Neural progenitor cell (in vitro differentiated cells): ENCODE results near the gene PPP4R1. TPM values are rescaled to one million over a fixed set of nuclear protein-coding genes. Genes with fewer than 3 reads are reported as not detected.

Experiments used
- DNase-seq: peaks from one replicate; pipeline ENCODE4 v3.0.0-alpha.2; 2016; ENCODE audit warnings: low spot score
- H2AFZ ChIP-seq: fragments of 200-600 bp; sonication (generic); replicated peaks from 2 replicates; pipeline ENCODE4 v1.6.1; 2016; ENCODE audit warnings: antibody characterized with exemption
- H3F3A ChIP-seq: fragments of 200-600 bp; sonication (generic); 2 replicates; pipeline ENCODE4 v1.6.1; 2016; ENCODE audit warnings: antibody characterized with exemption, low read depth
- H3K27ac ChIP-seq: fragments of 200-600 bp; sonication (generic); 2 replicates; pipeline ENCODE4 v1.5.1; 2016; ENCODE audit warnings: mild to moderate bottlenecking
- H3K27me3 ChIP-seq: fragments of 200-600 bp; sonication (generic); 2 replicates; pipeline ENCODE4 v1.6.1; 2016; ENCODE audit warnings: mild to moderate bottlenecking, moderate library complexity
- H3K36me3 ChIP-seq: fragments of 200-600 bp; sonication (generic); 2 replicates; pipeline ENCODE4 v1.5.1; 2016
- H3K4me1 ChIP-seq: fragments of 200-600 bp; sonication (generic); 2 replicates; pipeline ENCODE4 v1.6.1; 2016; ENCODE audit warnings: mixed run types
- H3K4me2 ChIP-seq: fragments of 200-600 bp; sonication (generic); 2 replicates; pipeline ENCODE4 v1.6.1; 2016
- H3K4me3 ChIP-seq: fragments of 200-600 bp; sonication (generic); 2 replicates; pipeline ENCODE4 v1.5.1; 2016
- H3K79me2 ChIP-seq: fragments of 200-600 bp; sonication (generic); 2 replicates; pipeline ENCODE4 v1.6.1; 2016; ENCODE audit warnings: low read depth
- H3K9ac ChIP-seq: fragments of 200-600 bp; sonication (generic); 2 replicates; pipeline ENCODE4 v1.6.1; 2016
- H3K9me3 ChIP-seq: fragments of 200-600 bp; sonication (generic); 2 replicates; pipeline ENCODE4 v1.5.1; 2016; ENCODE audit warnings: low read depth
- H4K20me1 ChIP-seq: fragments of 200-600 bp; sonication (generic); 2 replicates; pipeline ENCODE4 v1.6.1; 2016; ENCODE audit warnings: low read depth
- H3K27ac Mint-ChIP-seq: 3 replicates; pipeline ENCODE4 v1.8.0; 2021; ENCODE audit warnings: mixed read lengths
- H3K27me3 Mint-ChIP-seq: 2 replicates; pipeline ENCODE4 v1.8.0; 2022; ENCODE audit warnings: low read depth, mild to moderate bottlenecking, inconsistent platforms, moderate library complexity, mixed read lengths; ENCODE audit not compliant: insufficient read depth
- H3K36me3 Mint-ChIP-seq: 3 replicates; pipeline ENCODE4 v1.8.0; 2021; ENCODE audit warnings: mixed read lengths
- H3K4me1 Mint-ChIP-seq: 3 replicates; pipeline ENCODE4 v1.8.0; 2021; ENCODE audit warnings: mixed read lengths
- H3K4me3 Mint-ChIP-seq: 3 replicates; pipeline ENCODE4 v1.8.0; 2021; ENCODE audit warnings: mild to moderate bottlenecking, moderate library complexity, mixed read lengths
- H3K9me3 Mint-ChIP-seq: 3 replicates; pipeline ENCODE4 v1.8.0; 2020; ENCODE audit warnings: mixed read lengths
- EZH2 ChIP-seq: fragments of 200-600 bp; sonication (generic); IDR thresholded peaks from 2 replicates; pipeline ENCODE4 v1.6.1; 2017; ENCODE audit warnings: antibody characterized with exemption, mild to moderate bottlenecking, moderate library complexity
- EZH2phosphoT487 ChIP-seq: fragments of 200-600 bp; sonication (generic); IDR thresholded peaks from 2 replicates; pipeline ENCODE4 v1.6.1; 2017; ENCODE audit warnings: antibody characterized with exemption
- total RNA-seq: library from RNA; depleted of rRNA; stranded (reverse); fragments of >200 nt; gene quantifications from 2 replicates; pipeline ENCODE4 v1.2.3, GENCODE V29; 2015; ENCODE audit warnings: low replicate concordance
- TF ChIP-seq, protein P1 (sequence below): fragments of 200-600 bp; sonication (generic); IDR thresholded peaks from 2 replicates; pipeline ENCODE4 v1.5.1; 2017; ENCODE audit warnings: antibody characterized with exemption, mild to moderate bottlenecking

The PPP4R1 gene
- total RNA-seq, 1 donor from 2014 or later, result 102 TPM

DNA sequence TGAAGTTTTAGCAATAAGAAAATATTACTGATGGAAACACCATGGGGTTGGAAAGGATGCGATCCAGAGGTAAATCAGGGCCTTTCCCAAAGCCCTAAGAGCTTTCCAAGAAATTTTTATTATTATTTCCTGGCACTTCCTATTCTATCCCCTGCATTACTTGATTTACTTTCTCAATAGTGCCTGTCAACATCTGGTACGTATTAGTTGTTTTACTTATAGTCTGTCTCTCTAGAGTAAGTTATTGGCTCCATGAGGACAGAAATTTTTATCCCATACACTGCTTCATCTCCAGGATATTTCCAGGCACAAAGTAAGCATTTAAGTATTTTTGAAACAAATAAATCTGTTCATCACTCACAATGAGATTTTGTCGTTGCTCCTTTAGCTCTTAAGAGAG, 18.1 kb downstream of the PPP4R1 start:
- Mint-ChIP-seq H3K4me1 (no peaks in the 10 kb centered on the region), H3K27me3 (no peaks in the 10 kb centered on the region), H3K4me3 (no peak overlapping the region), H3K27ac (no peak overlapping the region), H3K9me3 (peaks cover 34% of the 10 kb centered on the region), H3K36me3 (peaks cover 48% of the 10 kb centered on the region)
- no peak overlapping the region for H2AFZ ChIP-seq
- no peak overlapping the region for H3K4me2 ChIP-seq
- no peak for TF ChIP-seq EZH2phosphoT487
- no peak for TF ChIP-seq EZH2
- TF ChIP-seq, protein P1, sequence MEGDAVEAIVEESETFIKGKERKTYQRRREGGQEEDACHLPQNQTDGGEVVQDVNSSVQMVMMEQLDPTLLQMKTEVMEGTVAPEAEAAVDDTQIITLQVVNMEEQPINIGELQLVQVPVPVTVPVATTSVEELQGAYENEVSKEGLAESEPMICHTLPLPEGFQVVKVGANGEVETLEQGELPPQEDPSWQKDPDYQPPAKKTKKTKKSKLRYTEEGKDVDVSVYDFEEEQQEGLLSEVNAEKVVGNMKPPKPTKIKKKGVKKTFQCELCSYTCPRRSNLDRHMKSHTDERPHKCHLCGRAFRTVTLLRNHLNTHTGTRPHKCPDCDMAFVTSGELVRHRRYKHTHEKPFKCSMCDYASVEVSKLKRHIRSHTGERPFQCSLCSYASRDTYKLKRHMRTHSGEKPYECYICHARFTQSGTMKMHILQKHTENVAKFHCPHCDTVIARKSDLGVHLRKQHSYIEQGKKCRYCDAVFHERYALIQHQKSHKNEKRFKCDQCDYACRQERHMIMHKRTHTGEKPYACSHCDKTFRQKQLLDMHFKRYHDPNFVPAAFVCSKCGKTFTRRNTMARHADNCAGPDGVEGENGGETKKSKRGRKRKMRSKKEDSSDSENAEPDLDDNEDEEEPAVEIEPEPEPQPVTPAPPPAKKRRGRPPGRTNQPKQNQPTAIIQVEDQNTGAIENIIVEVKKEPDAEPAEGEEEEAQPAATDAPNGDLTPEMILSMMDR, result no peak
- H3K9ac ChIP-seq, result no peak overlapping the region
- H4K20me1 ChIP-seq, result peaks cover 10% of the 10 kb centered on the region
- H3K27me3 ChIP-seq, result no peaks in the 10 kb centered on the region
- H3K27ac ChIP-seq, result no peak overlapping the region
- DNase-seq, result no peak
- H3K9me3 ChIP-seq, result peaks cover 15% of the 10 kb centered on the region
- no peak overlapping the region for H3K4me3 ChIP-seq
- no peaks in the 10 kb centered on the region for H3F3A ChIP-seq
- peaks cover 80% of the 10 kb centered on the region for H3K79me2 ChIP-seq
- peaks cover 4% of the 10 kb centered on the region for H3K36me3 ChIP-seq
- no peaks in the 10 kb centered on the region for H3K4me1 ChIP-seq

DNA sequence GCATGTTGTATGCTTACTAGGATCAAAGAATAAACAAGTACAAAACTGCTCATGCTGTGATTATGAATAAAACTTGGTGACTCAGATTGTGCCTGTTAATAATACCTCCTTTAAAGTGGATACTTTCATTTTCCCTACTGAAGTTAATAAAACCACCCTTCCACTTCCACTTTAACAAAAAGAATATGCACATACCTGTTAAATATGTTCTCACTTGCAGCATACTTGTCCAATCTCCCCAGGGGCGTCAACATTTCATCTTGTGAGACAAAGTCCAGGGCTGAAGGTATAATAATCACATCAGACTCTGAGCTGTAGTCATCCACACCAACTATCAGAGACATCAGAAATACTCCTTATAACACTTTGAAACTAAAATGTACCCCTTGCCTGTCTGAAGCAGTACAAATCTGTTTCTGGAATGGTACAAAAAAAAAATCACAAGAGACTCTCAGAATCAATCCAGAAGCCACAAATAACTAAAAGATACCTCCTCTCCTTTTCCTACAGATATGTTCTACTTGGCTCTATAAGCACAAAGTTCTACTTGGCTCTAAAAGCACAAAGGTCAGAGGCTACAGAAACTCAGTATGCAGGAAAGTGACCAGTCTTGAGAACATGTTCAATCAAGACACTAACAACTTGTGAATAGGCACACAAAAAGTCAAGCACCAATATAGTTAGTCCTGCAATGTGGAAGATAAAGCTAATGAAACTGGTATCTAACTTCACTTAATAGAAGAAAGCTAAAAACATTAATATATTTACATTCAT, 19.3 kb downstream of the PPP4R1 start:
- H3K36me3 ChIP-seq, result peaks cover 4% of the 10 kb centered on the region
- H3K36me3 Mint-ChIP-seq, result peaks cover 45% of the 10 kb centered on the region
- H3K9me3 ChIP-seq, result peaks cover 4% of the 10 kb centered on the region
- H3K27ac ChIP-seq, result no peak overlapping the region
- H4K20me1 ChIP-seq, result peaks cover 10% of the 10 kb centered on the region
- H3K27ac Mint-ChIP-seq, result no peak overlapping the region
- H3K4me1 Mint-ChIP-seq, result no peaks in the 10 kb centered on the region
- no peaks in the 10 kb centered on the region for H3K4me1 ChIP-seq
- H3K27me3 Mint-ChIP-seq, result no peaks in the 10 kb centered on the region
- DNase-seq, result no peak
- H3K27me3 ChIP-seq, result no peaks in the 10 kb centered on the region
- peaks cover 68% of the 10 kb centered on the region for H3K79me2 ChIP-seq
- H3K4me2 ChIP-seq, result no peak overlapping the region
- TF ChIP-seq EZH2, result no peak
- TF ChIP-seq, protein P1, result no peak
- H3K9ac ChIP-seq, result no peak overlapping the region
- H3K4me3 ChIP-seq, result no peak overlapping the region
- no peak overlapping the region for H2AFZ ChIP-seq
- peaks cover 23% of the 10 kb centered on the region for H3K9me3 Mint-ChIP-seq
- no peaks in the 10 kb centered on the region for H3F3A ChIP-seq
- H3K4me3 Mint-ChIP-seq, result no peak overlapping the region

DNA sequence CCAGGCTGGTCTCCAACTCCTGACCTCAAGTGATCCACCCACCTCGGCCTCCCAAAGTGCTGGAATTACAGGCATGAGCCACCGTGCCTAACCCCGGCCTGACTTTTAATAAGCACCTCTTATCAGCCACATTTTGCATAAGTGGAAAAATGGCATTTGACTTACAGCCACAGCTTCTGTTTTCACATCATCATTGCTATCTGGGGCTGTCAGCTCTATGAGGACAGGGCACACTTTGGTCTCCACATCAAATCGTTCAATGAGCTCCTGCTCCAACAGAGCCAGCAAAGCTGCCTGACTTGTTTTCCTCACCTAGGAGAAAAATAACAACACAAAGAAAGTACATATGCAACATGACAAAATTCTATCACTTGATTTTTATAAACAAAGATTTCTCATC, 26.4 kb downstream of the PPP4R1 start:
- Histone ChIP-seq H3K4me3 (no peak overlapping the region), H3K4me2 (no peak overlapping the region), H3K9me3 (no peaks in the 10 kb centered on the region), H3F3A (no peaks in the 10 kb centered on the region), H3K79me2 (no peaks in the 10 kb centered on the region), H3K27me3 (no peaks in the 10 kb centered on the region), H4K20me1 (no peaks in the 10 kb centered on the region), H3K9ac (no peak overlapping the region), H3K27ac (no peak overlapping the region), H2AFZ (no peak overlapping the region), H3K4me1 (no peaks in the 10 kb centered on the region), H3K36me3 (peaks cover 20% of the 10 kb centered on the region)
- Mint-ChIP-seq H3K27ac (no peak overlapping the region), H3K36me3 (peaks cover 46% of the 10 kb centered on the region), H3K27me3 (no peaks in the 10 kb centered on the region), H3K4me1 (no peaks in the 10 kb centered on the region), H3K9me3 (peaks cover 4% of the 10 kb centered on the region), H3K4me3 (no peak overlapping the region)
- no peak for DNase-seq
- TF ChIP-seq, protein P1, result no peak
- no peak for TF ChIP-seq EZH2phosphoT487
- TF ChIP-seq EZH2, result no peak
